Activated CD4-positive, alpha-beta T cell treated with anti-CD3 and anti-CD28 coated beads, Interleukin-2, amount 10 ng/mL, durations not matched to agents 7 days and 5 days (primary cell): ENCODE data around the gene UTS2. TPM values are rescaled to one million over a fixed set of nuclear protein-coding genes. Genes with fewer than 3 reads are reported as not detected.

Source experiments
- total RNA-seq, 2 experiments: library from RNA; stranded (reverse); gene quantifications; one replicate each; pipeline ENCODE4 v1.2.3, GENCODE V29; 2021

Gene UTS2
- total RNA-seq, 2 experiments from 2014 or later, result 0.17 TPM; not detected in 1

Other genes with a start within 250 kb of the UTS2 start
- gene VAMP3, start 81.8 kb downstream of the UTS2 start, total RNA-seq, result 10 to 100 TPM; 38.2 to 41.0 TPM
- 1 to 10 TPM; 1.6 to 2.1 TPM for gene PER3, start 68.8 kb downstream of the UTS2 start, total RNA-seq
- under 1 TPM; 0.57 to 0.62 TPM for gene TNFRSF9, start 87.8 kb upstream of the UTS2 start, total RNA-seq
- gene PARK7, start 108.6 kb upstream of the UTS2 start, total RNA-seq, result 100 to 1,000 TPM; 226 to 232 TPM
- gene ERRFI1, start 173.2 kb upstream of the UTS2 start, total RNA-seq, result under 1 TPM; 0.22 to 0.35 TPM